Lung (tissue), 12 donors: ENCODE measurements around the gene CR1. TPM values are rescaled to one million over a fixed set of nuclear protein-coding genes. Genes with fewer than 3 reads are reported as not detected.
"Not testable (repeated sequence)": the region's sequence is repeated elsewhere in the genome, so short reads cannot be mapped to it uniquely, and the experiment has no call there.

Source experiments
- ATAC-seq: fragments of 200-7000 bp; cut with Tn5 transposase; one replicate; pipeline ENCODE4 v1.9.1; 2020; ENCODE audit warnings: moderate number of reproducible peaks; ENCODE audit not compliant: insufficient read depth, low FRiP score
- DNase-seq, 3 donors: peaks; one replicate each; pipeline ENCODE4 v3.0.0-alpha.2; 2013 to 2017
- H3K27ac ChIP-seq, 2 donors: one replicate each; pipeline ENCODE4 v1.5.1; 2013; ENCODE audit warnings: mild to moderate bottlenecking in 2 of 2, moderate library complexity in 2 of 2, control low read depth in 1 of 2, inconsistent platforms in 1 of 2, low read depth in 1 of 2, low read length in 1 of 2
- H3K27me3 ChIP-seq, 3 donors: one replicate each; pipeline ENCODE4 v1.5.1; 2013; ENCODE audit warnings: low read length in 2 of 3; ENCODE audit not compliant: control insufficient read depth in 3 of 3, insufficient read depth in 3 of 3
- H3K36me3 ChIP-seq, 4 donors: one replicate each; pipeline ENCODE4 v1.5.1; 2013; ENCODE audit warnings: low read length in 4 of 4, mild to moderate bottlenecking in 1 of 4, moderate library complexity in 1 of 4; ENCODE audit not compliant: control insufficient read depth in 4 of 4, insufficient read depth in 4 of 4
- H3K4me1 ChIP-seq, 5 donors: one replicate each; pipeline ENCODE4 v1.5.1; 2013; ENCODE audit warnings: low read length in 5 of 5, mild to moderate bottlenecking in 2 of 5, moderate library complexity in 1 of 5; ENCODE audit not compliant: control insufficient read depth in 5 of 5, insufficient read depth in 5 of 5
- H3K4me3 ChIP-seq: one replicate; pipeline ENCODE4 v1.5.1; 2013; ENCODE audit warnings: mild to moderate bottlenecking, control low read depth, moderate library complexity
- H3K9ac ChIP-seq, 2 donors: one replicate each; pipeline ENCODE4 v1.5.1; 2013; ENCODE audit warnings: low read length in 2 of 2, control low read depth in 1 of 2; ENCODE audit not compliant: insufficient read depth in 1 of 2
- H3K9me3 ChIP-seq, 4 donors: one replicate each; pipeline ENCODE4 v1.5.1; 2013; ENCODE audit warnings: low read length in 3 of 4, mild to moderate bottlenecking in 1 of 4, moderate library complexity in 1 of 4; ENCODE audit not compliant: control insufficient read depth in 4 of 4, insufficient read depth in 3 of 4
- CTCF ChIP-seq: IDR thresholded peaks from 2 replicates; pipeline ENCODE4 v1.5.1; 2012; ENCODE audit warnings: mild to moderate bottlenecking; ENCODE audit errors: control extremely low read depth, extremely low read depth
- WGBS, 2 donors: extraction: QIAGEN DNeasy Blood & Tissue Kit; methylation state at CpG; one replicate each; pipeline ENCODE4 v1.1.7; 2013; 5-methylcytosine and 5-hydroxymethylcytosine counted together
- polyA plus RNA-seq, 2 donors: library from polyadenylated mRNA; stranded (reverse); fragments of 200-250 nt; gene quantifications; one replicate each; pipeline ENCODE4 v1.2.1, GENCODE V29; 2013
- total RNA-seq, 2 donors: library from RNA; depleted of rRNA in 1 of 2; stranded (reverse); fragments of >200 nt in 1 of 2; gene quantifications; one replicate each; pipeline ENCODE4 v1.2.1, GENCODE V29; 2014 to 2021
- donor health status: control.
- donor health status: control.
- donor health status: Bipolar disorder and iron deficiency.
- donor health status: healthy.
- donor health status: DM: yes; HTN: yes; CAD: no.

The CR1 gene
- total and polyA plus RNA-seq, 4 donors = 0.57 to 26.6 (median 16.6) TPM

GRCh38 chr1:207578796-207579435, 83.0 kb downstream of the CR1 start:
- Histone ChIP-seq H3K9ac (no peak overlapping the region), H3K4me1 (no peaks in the 10 kb centered on the region), H3K36me3 (no peaks in the 10 kb centered on the region), H3K9me3 (no peaks in the 10 kb centered on the region), H3K27me3 (peaks cover 0 to 5% (median 0%) of the 10 kb centered on the region in 3 donors), H3K27ac (no peak overlapping the region), H3K4me3 (no peak overlapping the region)
- no peak for ATAC-seq
- DNase-seq = no peak
- 62 to 78% methylated on average over 5 of the region's 5 CpGs for WGBS, 2 donors
- no peak for TF ChIP-seq CTCF

GRCh38 chr1:207579436-207579799, 83.5 kb downstream of the CR1 start:
- no peak overlapping the region for H3K4me3 ChIP-seq
- peaks cover 0 to 5% (median 0%) of the 10 kb centered on the region in 3 donors for H3K27me3 ChIP-seq
- ATAC-seq = peak; percentile 75
- TF ChIP-seq CTCF = no peak
- no peaks in the 10 kb centered on the region for H3K4me1 ChIP-seq
- H3K9me3 ChIP-seq = no peaks in the 10 kb centered on the region
- H3K36me3 ChIP-seq = no peaks in the 10 kb centered on the region
- WGBS, 2 donors = 14 to 20% methylated on average over 4 of the region's 4 CpGs
- H3K27ac ChIP-seq = no peak overlapping the region
- H3K9ac ChIP-seq = no peak overlapping the region
- DNase-seq = peak; percentile 28 to 50 (median 46)

GRCh38 chr1:207581496-207582153, 85.7 kb downstream of the CR1 start:
- no peaks in the 10 kb centered on the region for H3K4me1 ChIP-seq
- 79 to 87% methylated on average over 8 of the region's 8 CpGs for WGBS, 2 donors
- H3K9ac ChIP-seq = no peak overlapping the region
- H3K27me3 ChIP-seq = peaks cover 0 to 5% (median 0%) of the 10 kb centered on the region in 3 donors
- no peaks in the 10 kb centered on the region for H3K9me3 ChIP-seq
- no peak overlapping the region for H3K27ac ChIP-seq
- no peak for TF ChIP-seq CTCF
- no peaks in the 10 kb centered on the region for H3K36me3 ChIP-seq
- DNase-seq (no peak), ATAC-seq (no peak)
- no peak overlapping the region for H3K4me3 ChIP-seq

DNA sequence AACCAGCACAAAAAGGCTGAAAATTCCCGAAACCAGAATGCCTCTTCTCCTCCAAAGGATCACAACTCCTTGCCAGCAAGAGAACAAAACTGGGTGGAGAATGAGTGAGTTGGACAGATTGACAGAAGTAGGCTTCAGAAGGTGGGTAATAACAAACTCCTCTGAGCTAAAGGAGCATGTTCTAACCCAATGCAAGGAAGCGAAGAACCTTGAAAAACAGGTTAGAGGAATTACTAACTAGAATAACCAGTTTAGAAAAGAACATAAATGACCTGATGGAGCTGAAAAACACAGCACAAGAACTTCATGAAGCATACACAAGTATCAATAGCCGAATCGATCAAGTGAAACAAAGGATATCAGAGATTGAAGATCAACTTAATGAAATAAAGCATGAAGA, 93.5 kb downstream of the CR1 start:
- not testable (repeated sequence) for H3K27me3 ChIP-seq, ATAC-seq, H3K36me3 ChIP-seq, H3K9ac ChIP-seq, H3K4me1 ChIP-seq, H3K27ac ChIP-seq, H3K4me3 ChIP-seq, H3K9me3 ChIP-seq
- WGBS, 2 donors = 92 to 95% methylated on average over 4 of the region's 4 CpGs
- peak in 1 of 3 donors; percentile 2 for DNase-seq

DNA sequence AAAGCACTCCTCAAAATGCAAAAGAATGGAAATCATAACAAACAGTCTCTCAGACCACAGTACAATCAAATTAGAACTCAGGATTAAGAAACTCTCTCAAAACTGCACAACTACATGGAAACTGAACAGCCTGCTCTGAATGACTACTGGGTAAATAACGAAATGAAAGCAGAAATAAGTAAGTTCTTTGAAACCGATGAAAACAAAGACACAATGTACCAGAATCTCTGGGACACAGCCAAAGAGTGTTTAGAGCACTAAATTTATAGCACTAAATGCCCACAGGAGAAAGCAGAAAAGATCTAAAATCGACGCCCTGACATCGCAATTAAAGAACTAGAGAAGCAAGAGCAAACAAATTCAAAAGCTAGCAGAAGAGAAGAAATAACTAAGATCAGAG, 95.2 kb downstream of the CR1 start:
- not testable (repeated sequence) for H3K9me3 ChIP-seq, ATAC-seq, H3K27me3 ChIP-seq, H3K4me3 ChIP-seq, H3K27ac ChIP-seq, DNase-seq, H3K4me1 ChIP-seq, H3K36me3 ChIP-seq, H3K9ac ChIP-seq
- 85 to 93% methylated on average over 5 of the region's 5 CpGs for WGBS, 2 donors

DNA sequence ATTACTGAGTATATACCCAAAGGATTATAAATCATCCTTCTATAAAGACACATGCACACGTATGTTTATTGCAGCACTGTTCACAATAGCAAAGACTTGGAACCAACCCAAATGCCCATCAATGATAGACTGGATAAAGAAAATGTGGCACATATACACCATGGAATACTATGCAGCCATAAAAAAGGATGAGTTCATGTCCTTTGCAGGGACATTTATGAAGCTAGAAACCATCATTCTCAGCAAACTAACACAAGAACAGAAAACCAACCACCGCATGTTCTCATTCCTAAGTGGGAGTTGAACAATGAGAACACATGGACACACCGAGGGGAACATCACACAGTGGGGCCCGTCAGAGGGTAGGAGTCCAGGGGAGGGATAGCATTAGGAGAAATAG, 98.1 kb downstream of the CR1 start:
- not testable (repeated sequence) for H3K4me1 ChIP-seq, H3K9ac ChIP-seq, ATAC-seq, DNase-seq, H3K27me3 ChIP-seq, H3K27ac ChIP-seq, H3K36me3 ChIP-seq, H3K9me3 ChIP-seq, H3K4me3 ChIP-seq
- 91 to 97% methylated on average over 4 of the region's 4 CpGs for WGBS, 2 donors
